Erythroblast (primary cell): ENCODE measurements around the gene GRID2IP.

Source experiments
- DNase-seq, 2 experiments: peaks; one replicate each; lab custom pipeline; 2025; lab: John Stamatoyannopoulos, UW
- GATA1 ChIP-seq: IDR thresholded peaks from 2 replicates; pipeline ENCODE4 v1.6.1; 2011; ENCODE audit warnings: low read depth, mild to moderate bottlenecking, control low read depth, low read length, moderate library complexity
- POLR2A ChIP-seq: IDR thresholded peaks from 2 replicates; pipeline ENCODE4 v1.6.1; 2011; ENCODE audit warnings: mild to moderate bottlenecking, low read length

GRID2IP gene

GRCh38 chr7:6520163-6520981, 30.9 kb downstream of the GRID2IP start:
- TF ChIP-seq POLR2A (no peak), GATA1 (no peak)
- no peak for DNase-seq

- peak; percentile 74 to 84 for DNase-seq
- TF ChIP-seq POLR2A (no peak), GATA1 (no peak)
Observed at GRCh38 chr7:6516387-6516983, 34.8 kb downstream of the GRID2IP start.

DNA sequence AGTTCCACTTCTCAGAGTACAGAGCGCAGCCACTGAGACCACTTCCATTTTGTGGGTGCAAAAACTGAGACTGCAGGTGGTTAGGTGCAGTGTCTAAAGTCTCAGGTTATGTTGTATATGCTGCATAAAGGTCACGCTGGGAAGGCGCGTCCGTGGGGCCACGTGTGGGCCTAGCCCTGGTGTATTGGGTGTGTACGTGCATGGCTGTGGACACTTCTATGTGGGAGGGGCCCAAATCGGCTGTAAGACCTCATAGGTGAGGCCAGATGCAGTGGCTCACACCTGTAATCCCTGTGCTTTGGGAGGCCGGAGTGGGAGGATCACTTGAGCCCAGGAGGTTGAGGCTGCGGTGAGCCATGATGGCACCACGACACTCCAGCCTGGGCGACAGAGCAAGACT, 37.7 kb downstream of the GRID2IP start:
- no peak for DNase-seq
- no peak for TF ChIP-seq GATA1
- TF ChIP-seq POLR2A, result no peak

DNA sequence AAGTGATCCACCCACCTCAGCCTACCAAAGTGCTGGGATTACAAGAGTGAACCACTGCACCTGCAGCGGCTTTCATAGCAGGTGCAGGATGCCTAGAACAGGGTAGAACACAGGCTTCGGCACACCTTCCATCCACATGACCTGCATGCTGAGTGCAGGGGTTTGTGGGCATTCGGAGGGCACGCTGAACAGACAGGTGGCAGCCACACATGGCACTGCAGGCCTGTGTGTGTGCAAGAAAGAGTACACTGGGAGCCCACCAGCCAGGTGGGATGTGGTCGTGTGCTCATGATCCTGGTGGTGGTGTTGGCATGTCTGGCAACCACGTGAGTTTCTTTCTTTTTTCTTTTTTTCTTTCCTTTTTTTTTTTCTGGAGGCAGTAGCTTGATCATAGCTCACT, 38.4 kb downstream of the GRID2IP start:
- DNase-seq, result no peak
- TF ChIP-seq POLR2A, result no peak
- no peak for TF ChIP-seq GATA1

- no peak for DNase-seq
- TF ChIP-seq POLR2A (no peak), GATA1 (no peak)
Observed at GRCh38 chr7:6510476-6511133, 40.7 kb downstream of the GRID2IP start.

DNA sequence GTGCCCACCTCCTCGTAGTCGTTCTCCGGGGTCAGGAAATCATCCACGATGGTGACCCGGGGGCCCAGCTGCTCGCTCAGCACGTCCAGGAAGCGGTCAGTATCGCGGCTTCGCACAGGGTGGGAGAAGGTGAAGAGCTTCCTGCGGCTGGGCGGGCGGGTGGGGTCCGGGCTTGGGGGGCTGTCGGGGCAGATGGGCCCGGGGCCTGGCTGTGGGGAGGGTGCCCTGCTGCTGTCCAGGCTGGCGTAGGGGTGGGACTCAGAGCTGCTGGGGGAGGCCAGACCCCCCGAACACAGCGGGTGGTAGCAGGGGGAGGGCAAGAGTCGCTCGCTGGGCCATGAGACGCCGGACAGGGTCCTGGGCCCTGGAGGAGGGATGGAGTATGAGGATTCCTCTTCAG, 42.3 kb downstream of the GRID2IP start:
- TF ChIP-seq POLR2A, result no peak
- no peak for TF ChIP-seq GATA1
- DNase-seq, result no peak

DNA sequence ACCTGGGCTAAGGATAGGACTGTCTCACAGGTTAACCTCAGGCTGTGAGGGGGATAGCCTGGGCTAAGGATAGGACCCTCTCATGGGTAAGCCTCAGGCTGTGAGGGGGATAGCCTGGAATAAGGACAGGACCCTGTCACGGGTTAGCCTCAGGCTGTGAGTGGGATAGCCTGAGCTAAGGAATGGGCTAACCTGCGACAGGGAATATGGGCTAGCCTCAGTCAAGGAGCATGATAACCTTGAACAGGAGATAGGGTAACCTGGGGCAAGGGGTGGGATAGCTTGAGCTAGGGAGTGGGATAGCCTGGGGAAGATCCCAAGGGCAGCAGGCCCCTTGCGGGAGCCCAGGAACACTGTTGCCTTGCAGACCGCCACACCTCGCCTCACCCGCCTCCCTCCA, 42.7 kb downstream of the GRID2IP start:
- no peak for DNase-seq
- TF ChIP-seq POLR2A, result no peak
- no peak for TF ChIP-seq GATA1

GRCh38 chr7:6507906-6508305, 43.4 kb downstream of the GRID2IP start:
- TF ChIP-seq POLR2A, result no peak
- no peak for TF ChIP-seq GATA1
- no peak for DNase-seq

DNA sequence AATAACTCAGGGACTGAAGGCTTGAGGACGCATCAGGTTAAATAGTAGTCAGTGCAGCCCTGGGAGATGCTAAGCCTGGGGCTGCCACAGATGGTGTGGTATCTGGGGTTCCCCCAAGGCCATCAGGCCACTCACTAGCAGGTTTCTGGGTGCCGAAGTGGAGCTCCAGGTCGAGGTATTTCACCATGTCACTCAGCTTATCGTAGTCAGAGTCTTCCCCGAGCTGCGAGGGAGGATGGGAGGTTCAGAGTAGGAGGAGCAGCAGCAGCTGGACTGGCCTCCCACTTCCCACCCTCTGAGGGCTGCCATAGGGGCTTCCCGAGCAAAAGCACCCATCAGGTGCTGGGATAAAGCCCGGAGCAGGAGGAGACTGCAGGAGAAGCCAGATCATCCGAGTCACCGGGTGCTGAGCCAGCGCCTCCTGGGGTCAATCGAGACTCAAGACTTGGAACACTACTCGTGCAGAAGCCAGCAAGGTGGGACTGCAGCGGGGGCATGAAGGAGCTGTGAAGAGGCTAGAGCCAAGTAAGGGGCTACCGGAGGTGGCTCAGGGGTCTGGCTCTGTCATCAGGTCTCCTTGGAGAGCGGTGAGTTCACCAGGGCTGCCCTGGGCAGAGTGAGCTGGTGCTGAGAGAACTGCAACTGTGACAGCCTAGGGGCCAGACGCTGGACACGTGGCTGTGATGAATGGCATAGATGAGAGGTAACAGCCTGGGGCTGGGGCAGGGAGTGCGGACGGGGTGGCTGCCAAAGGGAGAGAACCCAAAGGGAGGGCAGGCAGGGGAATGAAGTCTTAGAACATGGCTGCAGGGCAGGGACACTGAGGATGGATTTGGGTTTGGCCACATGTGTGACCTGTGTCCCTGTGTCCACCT, 45.3 kb downstream of the GRID2IP start:
- no peak for TF ChIP-seq GATA1
- TF ChIP-seq POLR2A, result no peak
- no peak for DNase-seq

GRCh38 chr7:6504996-6505395, 46.3 kb downstream of the GRID2IP start:
- TF ChIP-seq GATA1 (no peak), POLR2A (no peak)
- DNase-seq, result no peak

DNA sequence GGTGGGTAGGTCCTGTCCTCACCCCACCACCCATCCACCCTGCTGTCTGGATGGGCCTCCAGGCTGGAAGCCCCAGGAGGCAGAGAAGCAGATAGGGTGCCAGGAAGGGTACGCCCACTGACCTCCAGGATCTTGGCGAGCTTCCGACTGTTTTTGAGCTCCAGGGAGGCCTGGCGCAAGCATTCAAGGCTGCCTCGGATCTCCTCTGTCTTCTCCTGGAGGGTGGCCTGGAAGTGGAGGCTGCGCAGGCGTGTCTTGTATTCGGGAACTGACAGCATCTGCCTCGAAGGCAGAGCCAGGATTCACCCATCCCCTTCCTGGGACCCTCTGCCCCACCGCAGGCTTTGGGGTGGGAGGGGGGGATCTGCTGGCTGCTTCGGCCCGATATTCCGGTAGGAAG, 48.4 kb downstream of the GRID2IP start:
- TF ChIP-seq POLR2A (no peak), GATA1 (no peak)
- no peak for DNase-seq

- TF ChIP-seq GATA1 (no peak), POLR2A (no peak)
- no peak for DNase-seq
Observed at GRCh38 chr7:6501586-6502564, 49.4 kb downstream of the GRID2IP start.

DNA sequence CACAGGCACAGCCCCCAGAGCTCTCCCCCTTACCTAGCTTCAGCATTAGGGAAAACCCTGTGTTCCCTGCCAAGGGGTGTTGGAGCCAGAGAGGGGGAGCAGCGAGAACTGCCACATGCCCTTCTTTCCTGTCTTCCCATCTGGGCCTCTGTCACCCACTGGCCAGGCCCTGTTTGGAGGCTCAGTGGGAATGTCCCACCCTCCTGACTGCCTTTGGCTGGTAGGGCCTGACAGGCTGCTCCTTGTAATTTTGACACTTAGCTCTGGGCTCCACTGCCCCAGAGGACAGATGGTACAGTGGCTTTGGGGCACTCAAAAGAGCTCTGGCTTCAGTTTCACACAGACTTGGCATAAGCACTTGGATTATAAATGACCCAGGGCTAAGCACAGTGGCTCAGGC, 50.6 kb downstream of the GRID2IP start:
- TF ChIP-seq POLR2A (no peak), GATA1 (no peak)
- DNase-seq, result no peak

DNA sequence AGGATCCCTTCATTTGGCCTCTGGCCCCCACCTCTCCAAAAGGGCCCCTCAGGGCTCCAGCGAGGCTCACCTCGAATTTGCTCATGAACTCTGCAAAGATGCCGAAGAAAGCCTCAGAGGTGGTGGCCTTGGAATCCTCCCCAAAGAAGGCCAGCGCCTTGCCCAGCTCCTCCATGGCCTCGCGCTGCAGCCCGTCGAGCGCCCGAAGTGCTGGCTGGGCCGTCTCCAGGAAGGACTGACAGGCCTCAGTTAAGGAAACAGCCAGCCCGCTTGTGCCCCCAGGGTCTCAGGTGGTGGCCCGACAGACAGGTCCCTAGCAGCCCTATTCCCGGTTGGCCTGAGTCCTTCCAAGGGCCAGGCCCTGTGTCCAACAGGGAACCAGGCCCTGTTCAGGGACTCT, 53.3 kb downstream of the GRID2IP start:
- TF ChIP-seq GATA1 (no peak), POLR2A (no peak)
- no peak for DNase-seq
